Limb (tissue), 2 donors: ENCODE measurements around the gene NR2C2.

Source experiments
- DNase-seq, 2 donors: peaks; one replicate each; pipeline ENCODE4 v3.0.0-alpha.2; 2016; ENCODE audit errors: extremely low spot score in 2 of 2

The NR2C2 gene

DNA sequence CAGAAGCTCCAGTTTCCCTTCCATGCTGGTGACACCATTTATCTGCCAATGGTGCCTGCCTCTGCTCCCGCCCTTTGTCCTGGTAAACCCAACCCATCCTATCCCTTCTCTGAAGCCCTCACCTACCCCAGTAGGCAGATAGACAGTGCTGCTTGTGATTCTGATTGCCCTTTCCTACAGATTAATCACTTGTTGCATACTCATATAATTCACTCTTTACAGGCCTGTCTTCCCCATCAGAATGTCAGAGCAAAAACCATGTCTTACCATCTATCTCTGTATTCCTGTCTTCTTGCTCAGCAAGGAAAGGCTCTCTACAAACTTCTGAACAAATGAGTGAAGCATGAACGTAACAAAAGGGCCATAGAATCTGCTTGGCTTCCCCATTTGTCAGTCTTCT is 69.8 kb downstream of the NR2C2 start:
- no peak for DNase-seq

GRCh38 chr3:15023249-15023648 is 75.9 kb downstream of the NR2C2 start:
- no peak for DNase-seq

- DNase-seq, result no peak
Measured at GRCh38 chr3:15023719-15024118, 76.3 kb downstream of the NR2C2 start.

- no peak for DNase-seq
Measured at GRCh38 chr3:15029625-15030024, 82.2 kb downstream of the NR2C2 start.

- DNase-seq, result no peak
Measured at GRCh38 chr3:15032650-15033049, 85.3 kb downstream of the NR2C2 start.

DNA sequence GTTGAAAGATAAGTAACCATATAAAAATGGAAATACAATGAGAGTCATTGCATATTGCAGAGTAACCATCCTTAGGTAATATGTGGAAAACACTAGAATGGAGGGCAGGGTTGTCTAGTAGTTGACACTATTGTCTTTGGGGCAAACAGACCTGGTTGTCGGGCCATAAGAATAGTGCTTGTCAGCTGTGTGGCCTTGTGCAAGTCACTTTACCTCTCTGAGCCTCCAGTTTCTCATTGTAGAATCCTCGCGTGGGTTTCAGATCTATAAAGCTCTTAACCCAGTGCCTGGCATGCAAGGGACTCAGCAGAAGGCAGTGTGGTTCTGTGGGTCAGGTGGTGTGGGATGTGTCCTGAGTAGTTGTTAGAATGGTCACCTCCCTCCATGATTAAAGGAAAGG is 85.7 kb downstream of the NR2C2 start:
- no peak for DNase-seq

DNA sequence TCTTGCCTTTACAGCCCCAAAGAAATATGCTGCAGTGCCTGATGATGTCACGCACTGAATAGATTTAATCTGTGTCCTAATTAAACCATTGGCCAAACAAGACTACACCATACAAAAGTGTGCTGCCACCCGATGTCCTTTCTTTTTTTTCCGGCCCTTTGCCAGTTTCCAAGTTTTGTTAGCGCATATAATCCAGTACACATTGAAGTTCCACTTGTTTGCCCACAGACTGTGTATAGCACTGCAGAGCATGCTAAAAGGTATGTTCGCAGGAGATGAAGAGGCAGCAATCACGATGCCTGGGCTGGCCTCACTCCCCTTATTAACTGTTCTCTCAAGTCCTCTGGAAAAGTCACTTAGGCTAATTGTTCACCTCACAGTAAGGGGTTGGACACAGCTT is 90.9 kb downstream of the NR2C2 start:
- no peak for DNase-seq

DNA sequence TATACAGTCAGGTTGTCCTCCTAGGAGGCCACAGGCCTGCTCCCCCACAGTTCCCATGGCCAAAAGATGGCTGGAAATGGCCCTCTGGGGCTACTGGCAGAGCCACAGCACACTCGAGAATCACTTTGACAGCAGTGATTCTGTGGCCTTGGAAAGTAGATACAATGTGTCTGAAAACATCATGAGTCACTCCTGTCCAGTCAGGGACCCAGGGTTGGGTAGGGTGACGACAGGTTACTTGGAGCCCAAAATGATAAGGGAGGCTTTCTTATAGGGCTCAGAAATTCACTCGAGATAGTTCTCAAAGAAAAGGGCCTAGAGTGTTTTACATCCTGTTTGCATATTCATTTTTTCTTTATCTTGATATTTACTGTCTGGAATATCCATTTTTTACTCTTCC is 93.5 kb downstream of the NR2C2 start:
- DNase-seq, result no peak

DNA sequence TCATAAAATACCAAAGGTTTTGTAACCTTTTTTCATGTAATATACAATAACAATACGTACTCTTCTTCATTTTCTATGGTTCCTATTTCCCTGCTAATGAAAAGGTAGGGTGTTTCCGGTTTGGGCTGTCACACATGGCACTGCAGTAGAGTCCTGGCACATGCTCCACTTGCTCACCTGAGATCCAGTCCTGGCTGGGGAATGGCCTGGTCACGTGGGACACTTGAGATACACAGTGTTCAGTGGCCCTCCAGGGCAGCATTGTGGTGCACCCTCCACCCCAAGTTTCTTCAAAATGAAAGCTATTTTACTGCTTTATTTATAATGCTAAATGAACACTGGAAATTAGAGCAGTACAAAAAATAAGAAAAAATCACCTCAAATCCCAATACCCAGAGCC is 94.6 kb downstream of the NR2C2 start:
- no peak for DNase-seq

DNA sequence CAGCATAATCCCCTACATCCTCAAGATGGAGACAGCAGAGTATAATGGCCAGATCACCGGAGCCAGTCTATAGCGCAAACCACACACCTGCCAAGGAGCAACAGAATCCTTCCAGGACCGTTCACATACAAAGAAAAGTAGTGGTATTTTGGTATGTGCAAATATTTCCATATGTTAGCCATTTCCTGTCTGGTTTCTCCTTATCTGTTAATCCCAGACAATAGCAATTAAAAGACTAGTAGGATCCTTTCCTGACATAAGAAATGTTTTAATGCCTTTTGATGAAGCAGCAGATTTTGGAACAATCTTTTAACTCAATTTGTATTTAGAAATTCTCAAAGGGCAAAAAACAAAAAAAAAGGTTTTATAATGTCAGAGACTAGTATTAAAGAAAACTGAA is 95.6 kb downstream of the NR2C2 start:
- DNase-seq, result no peak

GRCh38 chr3:15043408-15044171 is 96.2 kb downstream of the NR2C2 start:
- no peak for DNase-seq

DNA sequence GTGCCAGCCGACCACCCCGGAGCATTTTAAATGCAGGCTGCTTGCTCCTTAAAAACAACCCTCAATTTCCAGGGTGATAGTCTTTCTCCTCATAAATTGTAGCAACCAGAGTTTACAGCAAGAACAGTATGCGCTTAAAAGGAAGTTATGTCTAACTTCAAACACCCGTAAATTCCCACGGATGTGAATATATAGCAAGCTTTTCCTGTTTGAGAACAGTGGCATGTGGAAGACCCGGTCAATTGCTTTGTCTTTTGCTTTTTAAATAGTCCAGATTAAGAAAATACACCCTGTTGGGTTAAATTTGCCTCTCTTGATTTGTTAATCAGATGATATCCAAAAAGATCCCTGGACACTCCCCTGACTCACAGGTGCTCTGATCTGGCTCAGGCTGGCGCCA is 96.9 kb downstream of the NR2C2 start:
- DNase-seq, result no peak

DNA sequence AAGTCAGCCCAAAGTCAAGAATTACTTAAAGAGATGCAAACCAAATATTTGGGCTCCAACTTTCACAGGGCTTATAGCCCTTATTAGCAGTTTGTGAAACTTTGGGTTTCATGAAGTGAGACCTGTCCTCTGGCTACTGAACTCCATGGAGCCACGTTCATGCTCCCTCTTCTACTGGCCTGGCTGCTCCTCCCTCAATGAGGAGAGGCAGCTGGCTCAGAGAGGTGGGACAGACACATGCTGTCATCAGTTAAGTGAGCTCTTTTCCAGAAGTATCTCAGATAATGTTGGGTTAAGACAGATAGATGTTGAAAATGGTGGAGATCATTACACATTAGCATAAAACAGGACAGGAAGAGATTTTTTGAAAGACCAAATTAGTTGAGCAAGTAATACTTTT is 98.3 kb downstream of the NR2C2 start:
- DNase-seq, result no peak

DNA sequence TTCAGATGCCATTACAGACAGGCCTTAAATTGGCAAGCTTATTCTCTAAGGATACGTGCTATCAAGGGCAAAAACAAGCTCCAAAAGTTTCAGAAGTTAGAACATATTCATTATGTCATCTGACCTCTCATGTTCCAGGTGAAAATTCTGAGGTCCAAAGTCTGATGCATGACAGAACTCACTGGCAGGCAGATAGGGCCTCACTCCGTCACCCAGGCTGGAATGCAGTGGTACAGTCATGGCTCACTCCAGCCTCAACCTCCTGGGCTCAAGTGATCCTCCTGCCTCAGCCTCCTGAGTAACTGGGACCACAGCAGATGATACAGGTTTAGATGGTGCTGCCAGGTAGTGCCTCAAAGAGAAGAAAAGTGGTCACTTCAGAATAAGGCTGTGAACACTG is 102.2 kb downstream of the NR2C2 start:
- DNase-seq, result no peak

GRCh38 chr3:15050405-15051092 is 103.2 kb downstream of the NR2C2 start:
- DNase-seq, result no peak

DNA sequence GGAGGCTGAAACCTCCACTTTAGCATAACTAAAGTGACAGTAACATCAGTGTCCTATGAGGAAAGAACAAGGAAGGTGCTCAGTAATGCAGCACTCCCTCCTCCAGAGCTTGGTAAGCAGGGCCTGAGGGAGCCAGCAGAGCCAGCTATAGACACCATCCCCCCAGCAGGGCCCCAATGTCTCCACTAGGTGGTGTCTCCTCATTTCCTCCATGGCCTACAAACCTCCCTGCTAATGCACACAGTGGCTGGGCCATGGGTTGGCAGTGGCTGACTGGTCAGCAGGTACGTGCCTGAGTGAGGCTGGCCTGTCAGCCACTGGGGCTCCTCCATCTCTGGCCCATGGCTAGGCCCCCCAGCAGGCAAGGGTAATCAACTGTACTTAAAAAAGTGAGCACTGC is 104.1 kb downstream of the NR2C2 start:
- peak in 1 of 2 donors; percentile 34 for DNase-seq

DNA sequence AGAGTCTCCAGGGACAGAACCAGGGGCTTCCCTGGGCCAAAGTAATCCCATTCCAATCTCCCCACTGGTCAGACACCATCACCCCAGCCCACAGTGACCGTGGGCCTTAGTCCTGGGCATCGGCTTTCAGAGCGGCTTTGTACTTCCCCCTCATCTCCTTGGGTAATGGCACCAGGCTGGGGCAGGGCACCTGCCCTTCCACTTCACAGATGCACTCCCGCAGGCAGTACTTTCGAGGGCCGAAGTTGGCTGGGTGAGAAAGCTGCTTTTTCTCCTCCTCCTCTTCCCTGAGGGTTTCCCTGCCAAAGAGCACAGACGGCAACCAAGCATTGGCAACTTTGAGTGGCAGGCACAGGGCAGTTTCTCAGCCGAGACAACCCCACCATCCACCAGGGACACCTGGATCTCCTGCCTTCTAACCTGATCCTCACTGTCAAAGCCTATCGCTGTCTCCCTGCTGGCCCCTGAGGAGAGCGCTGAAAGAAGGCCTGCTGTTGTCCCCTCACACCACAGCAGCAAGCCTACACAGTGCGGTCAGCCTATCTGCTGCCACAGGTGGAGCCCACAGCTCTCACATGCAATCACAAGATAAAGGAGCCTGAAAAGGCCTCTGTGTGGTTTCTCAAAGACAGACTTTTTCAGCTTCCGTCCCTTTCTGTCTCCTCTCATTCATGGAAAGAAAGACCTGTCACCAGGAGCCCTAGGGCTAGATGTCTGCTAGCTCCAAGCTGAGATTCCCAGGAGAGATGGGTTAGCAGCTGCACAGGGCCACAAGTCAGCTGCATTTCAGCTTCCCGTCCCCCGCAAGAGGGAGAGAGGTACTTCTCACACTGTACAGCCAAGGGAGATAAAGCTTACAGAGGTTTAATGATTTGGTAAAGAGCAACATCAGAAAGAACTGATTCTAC is 105.2 kb downstream of the NR2C2 start:
- no peak for DNase-seq

GRCh38 chr3:15053541-15053940 is 106.2 kb downstream of the NR2C2 start:
- no peak for DNase-seq

DNA sequence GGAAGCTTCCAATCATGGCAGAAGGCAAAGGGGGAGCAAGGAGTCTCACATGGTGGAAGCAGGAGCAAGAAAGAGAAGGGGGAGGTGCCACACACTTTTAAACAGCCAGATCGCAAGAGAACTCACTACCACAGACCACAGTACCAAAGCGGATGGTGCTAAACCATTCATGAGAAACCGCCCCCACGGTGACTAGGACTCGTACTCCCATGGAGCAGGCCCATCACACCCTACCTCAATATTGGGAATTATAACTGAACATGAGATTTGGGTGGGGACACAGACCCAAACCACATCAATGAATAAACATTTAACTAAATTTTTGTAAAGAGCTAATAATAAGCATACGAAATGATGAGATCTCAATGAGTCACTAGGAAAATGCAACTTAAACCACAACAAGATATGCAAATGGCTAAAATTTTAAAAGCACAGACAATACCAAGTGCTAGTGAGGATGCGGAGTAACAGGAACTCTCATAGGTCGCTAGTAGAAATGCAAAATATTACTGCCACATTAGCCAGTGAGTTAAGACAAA is 107.7 kb downstream of the NR2C2 start:
- DNase-seq, result no peak

DNA sequence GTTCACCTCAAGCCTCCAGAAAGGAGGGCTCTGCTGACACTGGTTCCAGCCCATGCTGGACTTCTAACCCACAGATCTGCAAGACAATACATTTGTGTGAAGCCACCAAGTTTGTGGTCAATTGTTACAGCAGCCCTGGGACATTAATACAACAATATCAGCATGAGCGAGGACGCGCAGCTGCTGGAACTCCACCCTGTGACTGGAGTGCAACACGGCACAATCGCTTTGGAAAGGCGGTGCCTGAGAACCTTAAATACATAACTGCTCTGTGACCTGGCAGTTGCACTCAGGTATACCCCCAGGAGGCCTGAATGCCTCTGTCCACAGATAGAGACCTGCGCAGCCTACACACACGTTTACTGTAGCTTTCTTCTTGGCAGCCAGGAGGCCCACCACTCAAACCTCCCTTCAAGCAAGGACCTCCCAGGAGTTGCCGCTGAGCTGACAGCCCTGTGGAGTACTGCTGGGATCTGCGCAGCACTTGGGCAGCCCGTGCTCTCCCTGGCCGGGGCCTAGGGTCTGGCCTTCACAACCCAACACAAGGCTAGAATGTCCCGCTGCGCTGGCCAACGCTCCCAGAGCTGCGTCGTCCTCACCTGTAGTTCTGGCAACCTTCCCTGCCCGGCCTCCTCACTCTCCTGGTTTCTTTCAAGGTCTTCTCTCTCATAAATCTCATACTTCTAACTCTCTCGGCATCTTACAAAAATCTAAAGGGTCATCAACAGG is 109.5 kb downstream of the NR2C2 start:
- no peak for DNase-seq

GRCh38 chr3:15060029-15060428 is 112.6 kb downstream of the NR2C2 start:
- DNase-seq, result no peak
